HG03565 (cell line): ENCODE results near the gene IER2.
"Not testable (repeated sequence)": the region's sequence is repeated elsewhere in the genome, so short reads cannot be mapped to it uniquely, and the experiment has no call there.

Experiments
- ATAC-seq: cut with Tn5 transposase; IDR thresholded peaks from one replicate; pipeline ENCODE4 v1.9.1; 2021; ENCODE audit warnings: mild to moderate bottlenecking, moderate library complexity; ENCODE audit not compliant: unreplicated experiment

IER2 gene

GRCh38 chr19:13190781-13191540 lies 40.8 kb downstream of the IER2 start:
- ATAC-seq: no peak

DNA sequence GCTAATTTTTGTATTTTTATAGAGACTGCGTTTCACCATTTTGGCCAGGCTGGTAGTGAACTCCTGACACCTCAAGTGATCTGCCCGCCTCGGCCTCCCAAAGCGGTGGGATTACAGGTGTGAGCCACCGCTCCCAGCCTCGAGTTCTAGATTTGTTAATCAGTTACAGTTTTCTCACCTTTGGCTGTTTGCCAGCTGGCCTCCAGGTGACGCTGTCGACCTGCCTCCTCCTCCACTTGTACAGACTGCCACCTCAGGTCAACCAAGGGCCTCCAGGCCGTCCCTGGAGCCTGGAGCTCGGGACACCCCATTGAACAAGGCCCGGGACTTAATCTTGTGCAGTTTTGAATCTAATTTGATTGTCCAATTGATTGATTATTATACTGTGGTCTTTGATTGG lies 45.5 kb downstream of the IER2 start:
- no peak for ATAC-seq

DNA sequence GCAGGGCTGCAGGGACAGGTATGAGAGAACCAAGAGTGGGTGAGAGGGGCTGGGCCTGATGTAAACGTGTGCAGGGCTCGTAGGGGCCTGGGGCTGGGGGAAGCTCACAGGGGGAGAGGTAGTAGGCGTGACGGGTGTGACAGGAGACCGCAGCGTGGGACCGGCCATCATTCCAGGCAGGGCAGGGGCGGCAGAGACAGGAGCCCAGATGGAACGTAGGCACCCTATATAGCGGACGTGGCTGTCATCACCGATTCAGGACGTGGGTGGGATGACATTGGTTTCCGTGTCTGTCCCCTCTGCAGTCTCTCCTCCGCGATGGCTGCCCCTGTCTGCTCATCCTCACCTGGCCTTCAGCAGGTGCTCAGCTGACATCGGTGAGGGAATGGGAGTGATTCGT lies 48.4 kb downstream of the IER2 start:
- ATAC-seq: no peak

- not testable (repeated sequence) for ATAC-seq
Observed at GRCh38 chr19:13202112-13202511, 51.9 kb downstream of the IER2 start.
